ENCODE measurements around the gene SHMT1. TPM values are rescaled to one million over a fixed set of nuclear protein-coding genes. Genes with fewer than 3 reads are reported as not detected.
"Not testable (repeated sequence)": the region's sequence is repeated elsewhere in the genome, so short reads cannot be mapped to it uniquely, and the experiment has no call there.

The SHMT1 gene
- total and polyA plus RNA-seq, 9 donors, result 13.3 to 32.8 (median 19.9) TPM

DNA sequence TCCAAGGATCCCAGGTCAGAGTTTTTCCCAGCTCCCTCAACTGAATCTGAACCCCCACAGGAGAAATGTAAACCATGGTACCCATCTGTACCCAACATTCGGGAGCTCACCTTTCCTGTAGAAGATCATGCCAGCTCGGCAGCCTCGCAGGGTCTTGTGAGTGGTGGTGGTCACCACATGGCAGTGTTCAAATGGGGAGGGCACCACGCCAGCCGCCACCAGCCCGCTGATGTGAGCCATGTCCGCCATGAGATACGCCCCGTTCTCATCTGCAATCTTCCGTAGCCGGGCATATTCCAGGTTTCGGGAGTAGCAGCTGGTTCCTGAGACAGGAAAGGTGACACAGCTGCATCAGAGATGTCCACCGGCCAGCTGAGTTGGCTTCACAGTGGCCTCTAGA lies 23.4 kb downstream of the SHMT1 start:
- no peaks in the 10 kb centered on the region for H3K27me3 ChIP-seq
- intact Hi-C loops (cut with DNase I), result no loop called here
- H3K9me3 ChIP-seq, result no peaks in the 10 kb centered on the region
- H3K4me3 ChIP-seq, result no peak overlapping the region
- DNase-seq, result no peak
- H3K4me1 ChIP-seq (ENCODE audit: insufficient read depth), result no peaks in the 10 kb centered on the region
- H3K36me3 ChIP-seq, result no peaks in the 10 kb centered on the region
- no peak overlapping the region for H3K27ac ChIP-seq
- no peak for TF ChIP-seq EP300 (IDR thresholded peaks at IDR 0.05)
- TF ChIP-seq, protein P1, sequence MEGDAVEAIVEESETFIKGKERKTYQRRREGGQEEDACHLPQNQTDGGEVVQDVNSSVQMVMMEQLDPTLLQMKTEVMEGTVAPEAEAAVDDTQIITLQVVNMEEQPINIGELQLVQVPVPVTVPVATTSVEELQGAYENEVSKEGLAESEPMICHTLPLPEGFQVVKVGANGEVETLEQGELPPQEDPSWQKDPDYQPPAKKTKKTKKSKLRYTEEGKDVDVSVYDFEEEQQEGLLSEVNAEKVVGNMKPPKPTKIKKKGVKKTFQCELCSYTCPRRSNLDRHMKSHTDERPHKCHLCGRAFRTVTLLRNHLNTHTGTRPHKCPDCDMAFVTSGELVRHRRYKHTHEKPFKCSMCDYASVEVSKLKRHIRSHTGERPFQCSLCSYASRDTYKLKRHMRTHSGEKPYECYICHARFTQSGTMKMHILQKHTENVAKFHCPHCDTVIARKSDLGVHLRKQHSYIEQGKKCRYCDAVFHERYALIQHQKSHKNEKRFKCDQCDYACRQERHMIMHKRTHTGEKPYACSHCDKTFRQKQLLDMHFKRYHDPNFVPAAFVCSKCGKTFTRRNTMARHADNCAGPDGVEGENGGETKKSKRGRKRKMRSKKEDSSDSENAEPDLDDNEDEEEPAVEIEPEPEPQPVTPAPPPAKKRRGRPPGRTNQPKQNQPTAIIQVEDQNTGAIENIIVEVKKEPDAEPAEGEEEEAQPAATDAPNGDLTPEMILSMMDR (IDR thresholded peaks at IDR 0.05), result no peak
- no peak for TF ChIP-seq POLR2A (IDR thresholded peaks at IDR 0.05)
- WGBS, 3 donors, result 97 to 99% (median 98%) methylated on average over 13 of the region's 13 CpGs

DNA sequence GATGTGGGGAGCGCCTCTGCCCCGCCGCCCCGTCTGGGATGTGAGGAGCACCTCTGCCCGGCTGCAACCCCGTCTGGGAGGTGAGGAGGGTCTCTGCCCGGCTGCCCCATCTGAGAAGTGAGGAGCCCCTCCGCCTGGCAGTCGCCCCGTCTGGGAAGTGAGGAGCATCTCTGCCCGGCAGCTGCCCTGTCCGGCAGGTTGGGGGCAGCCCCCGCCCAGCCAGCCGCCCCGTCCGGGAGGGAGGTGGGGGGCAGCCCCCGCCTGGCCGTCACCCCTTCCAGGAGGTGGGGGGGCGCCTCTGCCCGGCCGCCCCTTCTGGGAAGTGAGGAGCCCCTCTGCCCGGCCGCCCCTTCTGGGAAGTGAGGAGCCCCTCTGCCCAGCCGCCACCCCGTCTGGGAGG lies 25.2 kb downstream of the SHMT1 start:
- H3K4me1 ChIP-seq (ENCODE audit: insufficient read depth); H3K27me3 ChIP-seq; H3K27ac ChIP-seq; H3K36me3 ChIP-seq; intact Hi-C loops (cut with DNase I); DNase-seq; H3K4me3 ChIP-seq; H3K9me3 ChIP-seq: not testable (repeated sequence)
- 97 to 100% (median 97%) methylated on average over 15 to 25 of the region's 25 CpGs for WGBS, 3 donors

DNA sequence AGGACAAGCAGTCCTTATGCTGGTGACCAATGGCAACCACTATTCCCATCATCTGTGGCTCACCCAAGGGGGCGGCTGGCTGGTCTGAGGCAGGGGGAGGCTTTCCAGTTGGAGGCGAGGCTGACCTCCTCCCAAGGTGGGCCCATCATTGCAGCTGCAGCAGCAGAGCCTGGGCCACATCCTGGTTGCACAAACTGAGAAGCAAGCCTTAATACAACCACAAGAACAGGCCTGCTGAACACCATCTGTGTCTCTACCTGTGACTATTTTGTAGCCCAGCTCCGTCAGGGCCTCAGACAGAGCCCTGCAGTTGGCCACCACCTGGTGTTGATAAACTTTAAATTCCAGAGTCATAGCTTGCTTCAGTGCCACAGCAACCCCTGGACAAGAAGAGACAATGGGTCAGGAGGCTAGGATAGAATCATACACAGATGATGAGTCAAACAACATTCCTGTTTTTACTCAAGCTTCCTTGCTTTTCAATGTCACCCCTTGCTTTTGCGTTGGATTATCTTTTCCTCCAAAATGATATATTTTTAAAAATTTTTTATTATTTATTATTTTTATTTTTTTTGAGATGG lies 30.4 kb downstream of the SHMT1 start:
- Histone ChIP-seq H3K9me3 (no peaks in the 10 kb centered on the region), H3K27me3 (no peaks in the 10 kb centered on the region), H3K27ac (no peak overlapping the region), H3K36me3 (no peaks in the 10 kb centered on the region), H3K4me3 (no peak overlapping the region), H3K4me1 (ENCODE audit: insufficient read depth) (no peaks in the 10 kb centered on the region)
- TF ChIP-seq, protein P1 (IDR thresholded peaks at IDR 0.05), result no peak
- TF ChIP-seq POLR2A (IDR thresholded peaks at IDR 0.05) (no peak), EP300 (IDR thresholded peaks at IDR 0.05) (no peak)
- WGBS, 3 donors, result 74 to 85% (median 74%) methylated on average over 4 of the region's 4 CpGs
- intact Hi-C loops (cut with DNase I), result no loop called here
- DNase-seq, result no peak

DNA sequence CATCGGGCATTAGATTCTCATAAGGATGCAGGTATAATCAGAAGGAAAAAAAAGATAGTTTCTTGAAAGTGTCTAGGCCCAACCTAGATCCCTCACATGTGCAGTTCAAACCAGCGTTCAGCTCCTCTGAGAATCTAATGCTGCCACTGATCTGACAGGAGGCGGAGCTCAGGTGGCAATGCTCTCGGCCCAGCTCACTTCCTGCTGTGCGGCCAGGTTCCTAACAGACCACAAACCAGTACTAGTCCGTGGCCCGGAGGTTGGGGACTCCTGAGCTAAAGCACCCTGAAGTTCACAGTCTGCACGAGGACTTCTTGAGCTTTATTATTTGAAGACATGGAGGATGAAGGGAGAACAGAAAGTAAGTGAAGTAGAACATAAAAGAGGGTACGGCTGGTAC lies 31.5 kb downstream of the SHMT1 start:
- Histone ChIP-seq H3K4me1 (ENCODE audit: insufficient read depth) (no peaks in the 10 kb centered on the region), H3K9me3 (no peaks in the 10 kb centered on the region), H3K36me3 (no peaks in the 10 kb centered on the region), H3K27ac (no peak overlapping the region), H3K27me3 (no peaks in the 10 kb centered on the region), H3K4me3 (no peak overlapping the region)
- WGBS, 3 donors, result 88 to 93% (median 89%) methylated on average over 9 of the region's 9 CpGs
- TF ChIP-seq EP300 (IDR thresholded peaks at IDR 0.05) (no peak), POLR2A (IDR thresholded peaks at IDR 0.05) (no peak)
- TF ChIP-seq, protein P1 (IDR thresholded peaks at IDR 0.05), result no peak
- DNase-seq, result no peak
- intact Hi-C loops (cut with DNase I), result no loop called here

DNA sequence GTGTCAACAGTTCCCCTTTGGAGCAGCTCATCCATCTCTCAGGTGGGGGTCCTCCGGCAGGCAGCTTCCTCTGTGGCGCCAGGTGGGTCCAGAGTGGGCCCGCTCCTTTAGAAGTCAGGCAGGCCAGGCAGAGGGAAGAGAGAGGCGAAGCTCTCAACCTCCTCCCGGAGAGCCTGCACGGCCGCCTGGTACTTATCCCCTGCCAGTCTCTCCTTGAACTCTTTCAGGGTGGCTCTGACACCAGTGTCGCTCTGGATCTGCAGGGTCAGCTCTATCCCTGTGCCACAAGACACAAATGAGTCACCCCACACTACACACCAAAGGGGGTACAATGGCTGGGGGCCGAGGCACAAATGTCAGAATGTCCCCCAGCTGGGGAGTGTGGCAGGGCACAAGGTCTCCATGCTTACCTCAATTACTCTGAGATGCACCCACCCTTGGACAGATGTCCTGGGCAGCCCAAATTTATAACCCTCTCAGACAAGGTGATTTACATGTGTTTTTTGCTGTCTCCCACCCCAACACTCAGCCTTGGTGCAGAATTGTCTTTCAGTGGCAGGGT lies 34.6 kb downstream of the SHMT1 start:
- no peak for TF ChIP-seq EP300 (IDR thresholded peaks at IDR 0.05)
- TF ChIP-seq POLR2A (IDR thresholded peaks at IDR 0.05), result no peak
- TF ChIP-seq, protein P1 (IDR thresholded peaks at IDR 0.05), result no peak
- no peaks in the 10 kb centered on the region for H3K4me1 ChIP-seq (ENCODE audit: insufficient read depth)
- intact Hi-C loops (cut with DNase I), result no loop called here
- 82 to 88% (median 85%) methylated on average over 9 of the region's 9 CpGs for WGBS, 3 donors
- no peaks in the 10 kb centered on the region for H3K27me3 ChIP-seq
- H3K9me3 ChIP-seq, result no peaks in the 10 kb centered on the region
- H3K36me3 ChIP-seq, result no peaks in the 10 kb centered on the region
- no peak overlapping the region for H3K4me3 ChIP-seq
- no peak overlapping the region for H3K27ac ChIP-seq
- no peak for DNase-seq
